ENCODE results near the gene HSPA1L. TPM values are rescaled to one million over a fixed set of nuclear protein-coding genes. Genes with fewer than 3 reads are reported as not detected.
"Not testable (repeated sequence)": the region's sequence is repeated elsewhere in the genome, so short reads cannot be mapped to it uniquely, and the experiment has no call there.

Gene HSPA1L
- polyA plus RNA-seq, 1 donor (not counting 4 experiments of a cell fraction or from before 2014, with no cell fraction given) = 0.60 TPM

DNA sequence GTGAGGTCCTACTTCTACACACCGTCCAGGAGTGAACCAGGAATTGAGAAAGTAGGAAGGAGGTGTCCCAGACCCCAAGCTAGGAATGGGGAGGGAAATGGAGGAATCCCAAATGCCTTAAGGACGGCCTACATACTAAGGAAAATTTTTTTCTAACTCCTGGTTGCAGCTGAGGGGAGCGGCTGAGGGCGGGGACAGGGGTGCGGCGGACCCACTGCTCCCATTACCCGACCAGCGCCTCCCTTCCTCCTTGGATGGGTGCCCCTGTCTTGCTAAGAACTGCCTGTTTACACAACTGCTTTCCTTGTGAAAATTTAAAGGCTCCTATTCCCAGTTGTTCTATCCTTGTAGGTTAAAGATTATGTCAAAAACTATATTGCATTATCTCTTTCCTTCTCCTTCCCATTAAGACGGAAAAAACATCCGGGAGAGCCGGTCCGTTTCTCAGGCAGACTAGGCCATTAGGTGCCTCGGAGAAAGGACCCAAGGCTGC is 11.8 kb upstream of the HSPA1L start:
- no peak for TF ChIP-seq EZH2 (IDR thresholded peaks at IDR 0.05; ENCODE audit: low read length)
- TF ChIP-seq, protein P1, sequence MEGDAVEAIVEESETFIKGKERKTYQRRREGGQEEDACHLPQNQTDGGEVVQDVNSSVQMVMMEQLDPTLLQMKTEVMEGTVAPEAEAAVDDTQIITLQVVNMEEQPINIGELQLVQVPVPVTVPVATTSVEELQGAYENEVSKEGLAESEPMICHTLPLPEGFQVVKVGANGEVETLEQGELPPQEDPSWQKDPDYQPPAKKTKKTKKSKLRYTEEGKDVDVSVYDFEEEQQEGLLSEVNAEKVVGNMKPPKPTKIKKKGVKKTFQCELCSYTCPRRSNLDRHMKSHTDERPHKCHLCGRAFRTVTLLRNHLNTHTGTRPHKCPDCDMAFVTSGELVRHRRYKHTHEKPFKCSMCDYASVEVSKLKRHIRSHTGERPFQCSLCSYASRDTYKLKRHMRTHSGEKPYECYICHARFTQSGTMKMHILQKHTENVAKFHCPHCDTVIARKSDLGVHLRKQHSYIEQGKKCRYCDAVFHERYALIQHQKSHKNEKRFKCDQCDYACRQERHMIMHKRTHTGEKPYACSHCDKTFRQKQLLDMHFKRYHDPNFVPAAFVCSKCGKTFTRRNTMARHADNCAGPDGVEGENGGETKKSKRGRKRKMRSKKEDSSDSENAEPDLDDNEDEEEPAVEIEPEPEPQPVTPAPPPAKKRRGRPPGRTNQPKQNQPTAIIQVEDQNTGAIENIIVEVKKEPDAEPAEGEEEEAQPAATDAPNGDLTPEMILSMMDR (optimal IDR thresholded peaks at IDR 0.05 in 1 of 3, IDR thresholded peaks at IDR 0.05 in 1 of 3, conservative IDR thresholded peaks at IDR 0.05 in 1 of 3; ENCODE audit: extremely low read depth in 1 of 3, insufficient read depth in 2 of 3, low read length in 3 of 3) = no peak
- dilution Hi-C loops (cut with MboI; ENCODE audit: extremely low pct_ligation_motif_present, low sequenced_read_pairs) = no loop called here
- Histone ChIP-seq H2AFZ (ENCODE audit: control insufficient read depth, low read length) (peak overlapping the region; percentile 76), H3K9me1 (ENCODE audit: control insufficient read depth, extremely low read depth, insufficient read depth, low read length) (no peaks in the 10 kb centered on the region), H3K27me3 (ENCODE audit: control insufficient read depth, extremely low read depth, insufficient read depth, low read length) (no peaks in the 10 kb centered on the region), H3K9me3 (ENCODE audit: control insufficient read depth, low read depth, low read length) (no peaks in the 10 kb centered on the region), H3K9ac (ENCODE audit: control insufficient read depth, extremely low read depth, insufficient read depth, low read length) (peak overlapping the region; percentile 86), H3K36me3 (ENCODE audit: control insufficient read depth in 2 of 2, extremely low read depth in 1 of 2, insufficient read depth in 2 of 2, low read length in 2 of 2) (no peaks in the 10 kb centered on the region), H3K27ac (ENCODE audit: control insufficient read depth, insufficient read depth, low read length) (peak overlapping the region; percentile 96), H4K20me1 (ENCODE audit: control insufficient read depth, extremely low read depth, insufficient read depth, low read length) (peaks cover 4% of the 10 kb centered on the region), H3K4me3 (ENCODE audit: control insufficient read depth in 2 of 3, extremely low read depth in 1 of 3, insufficient read depth in 2 of 3, low read depth in 1 of 3, low read length in 3 of 3) (peak overlapping the region; percentile 38 to 66 (median 66)), H3K4me1 (ENCODE audit: control insufficient read depth, extremely low read depth, insufficient read depth, low read length) (peaks cover 46% of the 10 kb centered on the region), H3K4me2 (ENCODE audit: control insufficient read depth, extremely low read depth, insufficient read depth, low read depth, low read length) (peak overlapping the region; percentile 95), H3K79me2 (ENCODE audit: control insufficient read depth, insufficient read depth, low read length) (peaks cover 26% of the 10 kb centered on the region)
- FAIRE-seq (no peak), DNase-seq (ENCODE audit: low read depth, low spot score) (no peak)

DNA sequence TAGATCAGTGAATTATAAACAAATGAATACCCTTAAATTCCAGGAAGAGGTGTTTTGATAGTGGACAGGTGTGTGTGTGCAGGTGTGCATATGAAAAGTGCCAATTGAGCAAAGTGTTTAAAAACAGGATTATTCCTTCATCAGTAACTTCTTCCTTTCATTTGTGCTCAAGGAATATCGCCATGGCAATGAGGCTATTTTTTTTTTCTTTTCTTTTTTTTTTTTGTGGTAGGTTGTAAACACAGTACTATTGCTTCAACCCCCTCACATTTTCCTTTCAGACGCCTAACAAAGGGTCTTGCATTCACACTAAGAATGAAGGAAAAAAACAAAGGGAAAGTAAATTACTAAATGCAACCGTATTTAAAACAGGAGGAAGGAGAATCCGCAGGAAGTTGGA is 10.5 kb upstream of the HSPA1L start:
- Histone ChIP-seq H3K79me2 (ENCODE audit: control insufficient read depth, insufficient read depth, low read length) (peaks cover 14% of the 10 kb centered on the region), H3K4me2 (ENCODE audit: control insufficient read depth, extremely low read depth, insufficient read depth, low read depth, low read length) (peak overlapping the region; percentile 75), H3K9ac (ENCODE audit: control insufficient read depth, extremely low read depth, insufficient read depth, low read length) (peak overlapping the region; percentile 86), H3K27ac (ENCODE audit: control insufficient read depth, insufficient read depth, low read length) (peak overlapping the region; percentile 96), H3K4me1 (ENCODE audit: control insufficient read depth, extremely low read depth, insufficient read depth, low read length) (peaks cover 45% of the 10 kb centered on the region), H2AFZ (ENCODE audit: control insufficient read depth, low read length) (no peak overlapping the region), H3K9me1 (ENCODE audit: control insufficient read depth, extremely low read depth, insufficient read depth, low read length) (no peaks in the 10 kb centered on the region), H4K20me1 (ENCODE audit: control insufficient read depth, extremely low read depth, insufficient read depth, low read length) (peaks cover 4% of the 10 kb centered on the region), H3K9me3 (ENCODE audit: control insufficient read depth, low read depth, low read length) (no peaks in the 10 kb centered on the region), H3K27me3 (ENCODE audit: control insufficient read depth, extremely low read depth, insufficient read depth, low read length) (no peaks in the 10 kb centered on the region), H3K4me3 (ENCODE audit: control insufficient read depth in 2 of 3, extremely low read depth in 1 of 3, insufficient read depth in 2 of 3, low read depth in 1 of 3, low read length in 3 of 3) (peak overlapping the region in 2 of 3 experiments; percentile 1 to 35), H3K36me3 (ENCODE audit: control insufficient read depth in 2 of 2, extremely low read depth in 1 of 2, insufficient read depth in 2 of 2, low read length in 2 of 2) (no peaks in the 10 kb centered on the region)
- dilution Hi-C loops (cut with MboI; ENCODE audit: extremely low pct_ligation_motif_present, low sequenced_read_pairs) = no loop called here
- no peak for DNase-seq (ENCODE audit: low read depth, low spot score)
- no peak for TF ChIP-seq EZH2 (IDR thresholded peaks at IDR 0.05; ENCODE audit: low read length)
- TF ChIP-seq, protein P1 (optimal IDR thresholded peaks at IDR 0.05 in 1 of 3, IDR thresholded peaks at IDR 0.05 in 1 of 3, conservative IDR thresholded peaks at IDR 0.05 in 1 of 3; ENCODE audit: extremely low read depth in 1 of 3, insufficient read depth in 2 of 3, low read length in 3 of 3) = no peak
- FAIRE-seq = no peak

DNA sequence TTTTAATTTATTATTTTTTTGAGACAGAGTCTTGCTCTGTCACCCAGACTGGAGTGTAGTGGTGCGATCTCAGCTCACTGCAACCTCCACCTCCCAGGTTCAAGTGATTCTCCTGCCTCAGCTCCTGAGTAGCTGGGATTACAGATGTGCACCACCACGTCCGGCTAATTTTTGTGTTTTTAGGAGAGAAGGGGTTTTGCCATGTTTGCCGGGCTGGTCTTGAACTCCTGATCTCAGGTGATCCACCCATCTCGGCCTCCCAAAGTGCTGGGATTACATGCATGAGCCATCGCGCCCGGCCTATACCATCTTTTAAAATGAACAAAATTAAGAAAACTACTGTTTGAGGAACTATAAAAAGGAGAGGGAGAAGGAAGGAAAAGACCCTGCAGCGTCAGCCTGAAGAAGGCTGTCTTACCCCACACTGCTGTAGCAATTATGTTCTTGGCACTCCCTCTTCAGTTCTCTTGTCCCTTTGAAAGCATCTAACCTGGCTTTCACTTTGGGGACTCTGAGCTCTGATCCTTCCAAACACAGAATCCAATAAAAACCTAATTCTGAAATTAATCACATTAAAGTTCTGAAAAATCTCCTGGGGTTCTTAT is 8.6 kb upstream of the HSPA1L start:
- H3K9me3 ChIP-seq (ENCODE audit: control insufficient read depth, low read depth, low read length); H3K27me3 ChIP-seq (ENCODE audit: control insufficient read depth, extremely low read depth, insufficient read depth, low read length); H4K20me1 ChIP-seq (ENCODE audit: control insufficient read depth, extremely low read depth, insufficient read depth, low read length); FAIRE-seq; dilution Hi-C loops (cut with MboI; ENCODE audit: extremely low pct_ligation_motif_present, low sequenced_read_pairs); DNase-seq (ENCODE audit: low read depth, low spot score); H3K4me3 ChIP-seq (ENCODE audit: control insufficient read depth in 2 of 3, extremely low read depth in 1 of 3, insufficient read depth in 2 of 3, low read depth in 1 of 3, low read length in 3 of 3); H3K36me3 ChIP-seq (ENCODE audit: control insufficient read depth in 2 of 2, extremely low read depth in 1 of 2, insufficient read depth in 2 of 2, low read length in 2 of 2); H2AFZ ChIP-seq (ENCODE audit: control insufficient read depth, low read length); H3K9me1 ChIP-seq (ENCODE audit: control insufficient read depth, extremely low read depth, insufficient read depth, low read length): not testable (repeated sequence)
- H3K9ac ChIP-seq (ENCODE audit: control insufficient read depth, extremely low read depth, insufficient read depth, low read length) = peak overlapping the region; percentile 39
- H3K79me2 ChIP-seq (ENCODE audit: control insufficient read depth, insufficient read depth, low read length) = peaks cover 11% of the 10 kb centered on the region
- peak overlapping the region; percentile 96 for H3K27ac ChIP-seq (ENCODE audit: control insufficient read depth, insufficient read depth, low read length)
- H3K4me1 ChIP-seq (ENCODE audit: control insufficient read depth, extremely low read depth, insufficient read depth, low read length) = peaks cover 46% of the 10 kb centered on the region
- H3K4me2 ChIP-seq (ENCODE audit: control insufficient read depth, extremely low read depth, insufficient read depth, low read depth, low read length) = peak overlapping the region; percentile 73
